ENCODE data around the gene OR4N2.
"Not testable (repeated sequence)": the region's sequence is repeated elsewhere in the genome, so short reads cannot be mapped to it uniquely, and the experiment has no call there.

OR4N2 gene

GRCh38 chr14:19838433-19838832, 34.9 kb downstream of the OR4N2 start:
- no peak for DNase-seq

GRCh38 chr14:19851365-19851764, 47.8 kb downstream of the OR4N2 start:
- DNase-seq: no peak

- DNase-seq: not testable (repeated sequence)
Measured at GRCh38 chr14:19866061-19866669, 62.6 kb downstream of the OR4N2 start.

GRCh38 chr14:19873178-19873577, 69.6 kb downstream of the OR4N2 start:
- DNase-seq: no peak

- DNase-seq: no peak
Measured at GRCh38 chr14:19874842-19875241, 71.3 kb downstream of the OR4N2 start, which contains the start of gene OR4K2. TSS of gene OR4K2 (plus strand) at chr14:19875142. CDS start at chr14:19876268, 1,126 bp downstream.

- no peak for DNase-seq
Measured at GRCh38 chr14:19878029-19878642, 74.6 kb downstream of the OR4N2 start.

Measured in islet precursor cell (in vitro differentiated cells).